ENCODE data around the gene AMY2B.

GRCh38 chr1:103563056-103563455 lies 8.3 kb upstream of the AMY2B start:
- TF ChIP-seq CTCF (IDR thresholded peaks at IDR 0.05), result no peak
- no peak for TF ChIP-seq POLR2A (IDR thresholded peaks at IDR 0.05)
